ENCODE data around the gene MYO18A.
"Not testable (repeated sequence)": the region's sequence is repeated elsewhere in the genome, so short reads cannot be mapped to it uniquely, and the experiment has no call there.

Gene MYO18A

DNA sequence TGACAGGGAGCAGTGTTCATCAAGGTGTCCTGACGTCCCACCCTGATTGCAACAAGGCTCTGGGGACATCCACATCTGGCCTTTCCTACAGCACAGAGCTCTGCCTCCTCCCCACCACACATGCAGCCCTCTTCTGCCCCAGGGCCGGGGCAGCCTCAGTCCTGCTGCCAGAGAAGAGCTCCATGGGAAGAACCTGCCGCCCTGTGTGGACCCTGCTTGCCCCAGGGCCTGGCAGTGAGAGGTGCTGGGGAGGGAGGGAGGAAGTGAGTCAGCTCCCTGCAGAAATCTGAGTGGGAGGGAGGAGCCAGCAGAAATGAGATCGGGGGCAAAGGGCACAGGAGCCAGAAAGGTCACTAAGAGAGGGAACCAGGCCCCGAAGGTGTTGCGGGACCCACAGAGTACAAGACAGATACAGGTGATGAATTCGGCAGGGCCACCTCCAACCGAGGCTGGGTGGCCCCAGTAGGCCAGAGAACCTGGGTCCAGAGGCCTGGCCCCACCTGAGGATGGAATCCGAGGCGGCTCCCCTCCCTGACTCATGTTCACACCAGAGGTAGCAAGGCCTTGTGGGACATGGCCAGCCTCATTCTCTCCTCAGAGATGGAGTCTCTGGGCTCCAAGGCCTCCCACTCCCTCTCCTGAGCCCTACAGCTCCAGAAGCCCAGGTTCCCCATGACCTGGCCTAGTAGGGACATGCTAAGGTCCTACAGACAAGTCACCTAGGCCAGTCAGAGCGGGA lies 24.8 kb downstream of the MYO18A start:
- H3K36me3 Mint-ChIP-seq (ENCODE audit: low read depth) = no peaks in the 10 kb centered on the region
- no peaks in the 10 kb centered on the region for H3K27me3 Mint-ChIP-seq (ENCODE audit: low read depth)
- peak; percentile 76 for DNase-seq (ENCODE audit: low spot score)
- H3K4me1 Mint-ChIP-seq (ENCODE audit: low read depth) = peaks cover 27% of the 10 kb centered on the region
- H3K27ac Mint-ChIP-seq = peak overlapping the region; percentile 89
- H3K9me3 Mint-ChIP-seq = no peaks in the 10 kb centered on the region
- H3K4me3 Mint-ChIP-seq = peak overlapping the region; percentile 61

DNA sequence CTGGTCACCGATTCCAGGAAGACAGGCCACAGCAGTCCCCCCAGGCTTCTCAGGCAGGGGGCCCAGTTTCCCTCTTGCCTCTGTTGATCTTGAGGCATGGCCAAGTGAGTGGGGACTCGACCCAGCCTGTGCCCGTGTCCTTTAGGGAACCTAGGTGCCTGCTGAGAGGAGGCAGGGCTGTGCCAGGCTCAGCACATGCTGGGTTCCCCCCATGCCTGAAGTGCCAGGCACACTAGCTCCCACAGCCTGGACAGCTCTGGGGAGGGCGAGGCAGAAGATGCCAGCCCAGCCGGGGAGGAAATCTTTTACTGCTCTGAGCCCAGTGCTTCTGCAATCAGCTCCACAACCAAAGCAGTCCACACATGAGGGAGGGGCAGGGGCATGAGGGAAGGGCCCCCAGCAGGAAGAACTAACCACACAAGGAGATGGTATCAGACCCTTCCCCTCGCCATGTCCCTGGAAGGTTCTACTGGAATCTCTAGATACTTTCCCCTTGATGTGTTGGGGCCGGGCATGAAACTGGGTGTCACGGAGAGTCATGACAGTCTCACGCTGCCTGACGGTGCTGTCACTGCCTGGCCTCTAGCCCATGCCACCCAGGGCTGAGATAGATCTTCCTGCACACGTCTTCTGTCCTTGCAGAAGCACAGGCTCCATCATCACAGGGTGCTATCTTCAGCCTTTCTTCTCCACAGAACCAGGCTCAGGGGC lies 25.5 kb downstream of the MYO18A start:
- no peak for DNase-seq (ENCODE audit: low spot score)
- H3K4me3 Mint-ChIP-seq = peak overlapping the region; percentile 61

DNA sequence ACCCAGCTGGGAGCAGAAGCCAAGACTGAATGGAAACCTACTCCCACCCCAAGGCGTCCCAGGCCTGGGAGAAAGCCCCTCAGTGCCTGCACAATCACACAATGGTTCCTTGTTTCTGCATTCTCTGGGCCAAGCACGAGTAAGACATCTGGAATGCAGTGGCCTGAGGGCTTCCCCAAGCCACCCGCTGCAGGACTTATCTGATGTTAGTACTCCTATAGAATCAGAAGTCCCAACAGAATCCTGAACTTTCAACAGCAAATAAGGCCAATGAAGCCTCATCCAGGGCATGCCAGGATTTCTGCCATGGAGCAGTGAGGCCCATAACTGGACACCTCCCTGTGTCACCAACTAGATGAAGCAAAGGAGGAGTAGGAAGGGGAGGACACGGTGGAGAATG lies 28.6 kb downstream of the MYO18A start:
- no peak overlapping the region for H3K4me3 Mint-ChIP-seq
- H3K9me3 Mint-ChIP-seq = no peaks in the 10 kb centered on the region
- no peak overlapping the region for H3K27ac Mint-ChIP-seq
- H3K36me3 Mint-ChIP-seq (ENCODE audit: low read depth) = no peaks in the 10 kb centered on the region
- peaks cover 34% of the 10 kb centered on the region for H3K4me1 Mint-ChIP-seq (ENCODE audit: low read depth)
- H3K27me3 Mint-ChIP-seq (ENCODE audit: low read depth) = no peaks in the 10 kb centered on the region
- no peak for DNase-seq (ENCODE audit: low spot score)

More for the DNA sequence above, 25.5 kb downstream of the MYO18A start:
- Mint-ChIP-seq H3K4me1 (ENCODE audit: low read depth) (peaks cover 28% of the 10 kb centered on the region), H3K36me3 (ENCODE audit: low read depth) (no peaks in the 10 kb centered on the region), H3K9me3 (no peaks in the 10 kb centered on the region), H3K27me3 (ENCODE audit: low read depth) (no peaks in the 10 kb centered on the region), H3K27ac (peak overlapping the region; percentile 89)

DNA sequence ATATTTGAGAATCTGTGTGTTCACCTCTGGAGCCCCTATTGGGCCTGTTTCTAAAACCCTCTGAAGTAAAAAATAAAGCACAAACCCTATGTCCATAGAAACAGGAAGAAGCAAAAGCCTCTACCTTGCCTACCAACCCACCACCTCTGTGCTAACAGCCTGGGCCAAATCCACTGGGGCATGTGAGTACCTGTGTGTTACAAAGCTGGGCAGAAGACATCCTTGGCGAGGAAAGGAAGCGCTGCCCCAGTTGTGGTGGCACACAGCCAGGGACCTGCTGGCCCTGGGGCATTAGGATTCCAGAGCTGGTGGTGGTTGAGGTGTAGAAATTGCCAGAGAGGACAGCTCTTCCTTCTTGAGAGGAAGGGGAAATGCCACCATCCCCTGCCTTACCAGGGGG lies 30.0 kb downstream of the MYO18A start:
- Mint-ChIP-seq H3K27ac (no peak overlapping the region), H3K4me3 (peak overlapping the region; percentile 51), H3K27me3 (ENCODE audit: low read depth) (no peaks in the 10 kb centered on the region), H3K36me3 (ENCODE audit: low read depth) (no peaks in the 10 kb centered on the region), H3K9me3 (no peaks in the 10 kb centered on the region), H3K4me1 (ENCODE audit: low read depth) (peaks cover 39% of the 10 kb centered on the region)
- no peak for DNase-seq (ENCODE audit: low spot score)

DNA sequence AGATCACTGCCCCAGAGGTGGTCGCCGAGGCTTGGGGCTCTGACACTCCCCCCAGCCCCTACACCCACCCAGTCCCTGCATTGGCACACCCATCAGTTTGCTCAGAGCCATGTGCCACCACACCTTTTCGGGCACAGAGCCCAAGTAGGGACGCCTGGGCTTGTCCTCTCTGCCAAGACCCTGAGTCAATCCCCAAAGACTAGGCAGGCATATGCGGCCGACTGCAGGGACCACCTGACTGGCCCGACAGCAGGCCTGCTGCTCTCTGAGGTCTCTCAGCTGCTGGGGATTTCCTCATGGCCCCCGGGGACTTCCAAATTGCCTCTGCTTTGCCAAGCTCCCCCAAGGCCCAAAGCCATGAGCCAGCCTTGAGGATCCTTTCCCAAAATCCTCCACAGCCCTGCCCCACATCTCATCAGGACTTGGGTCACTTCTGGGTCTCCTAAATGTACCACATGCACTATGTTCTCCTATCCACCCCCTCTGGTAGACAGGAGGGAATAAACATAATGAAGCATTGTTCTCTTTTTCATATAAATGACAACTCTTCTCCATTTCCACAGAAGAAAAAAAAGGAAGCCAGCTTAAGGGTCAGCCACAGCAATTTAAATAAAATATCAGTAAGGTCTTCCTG lies 30.6 kb downstream of the MYO18A start:
- DNase-seq (ENCODE audit: low spot score) = no peak
- Mint-ChIP-seq H3K27me3 (ENCODE audit: low read depth) (no peaks in the 10 kb centered on the region), H3K36me3 (ENCODE audit: low read depth) (no peaks in the 10 kb centered on the region), H3K9me3 (no peaks in the 10 kb centered on the region), H3K4me3 (peak overlapping the region; percentile 77), H3K4me1 (ENCODE audit: low read depth) (peaks cover 36% of the 10 kb centered on the region), H3K27ac (peak overlapping the region; percentile 7)

DNA sequence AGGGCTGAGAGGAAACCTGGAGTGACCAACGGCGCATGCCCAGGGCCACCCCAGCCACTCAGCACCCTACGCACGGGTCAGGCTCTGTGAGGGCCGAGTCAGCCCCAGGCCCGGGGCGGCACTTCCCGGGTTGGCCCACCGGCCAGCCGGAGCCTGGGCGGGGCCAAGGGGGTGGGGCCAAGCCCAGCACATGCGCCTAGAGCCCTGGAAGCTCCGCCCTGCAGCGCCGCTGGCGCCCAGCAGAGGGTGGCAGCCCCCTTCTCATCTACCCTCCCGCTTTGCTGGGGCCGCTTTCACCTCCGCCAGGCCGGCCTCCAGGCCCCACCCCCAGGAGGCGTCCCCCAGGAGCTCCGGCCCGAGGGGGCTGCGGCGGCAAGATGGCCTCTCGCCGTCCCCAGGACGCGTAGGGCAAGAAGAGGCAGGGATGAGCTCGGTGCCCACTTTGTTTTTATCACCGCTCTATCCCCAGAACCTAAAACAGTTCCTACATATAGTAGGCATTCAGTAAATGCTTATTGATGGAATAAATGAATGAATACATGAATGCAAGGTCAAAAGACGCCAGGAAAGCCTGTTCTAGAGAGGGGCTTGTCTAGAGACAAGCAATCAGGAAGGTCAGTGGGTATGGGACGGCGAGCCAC lies 31.3 kb downstream of the MYO18A start:
- DNase-seq (ENCODE audit: low spot score) = peak; percentile 93
- Mint-ChIP-seq H3K27me3 (ENCODE audit: low read depth) (no peaks in the 10 kb centered on the region), H3K9me3 (no peaks in the 10 kb centered on the region), H3K4me3 (peak overlapping the region; percentile 77), H3K4me1 (ENCODE audit: low read depth) (peaks cover 35% of the 10 kb centered on the region), H3K36me3 (ENCODE audit: low read depth) (peaks cover under 1% of the 10 kb centered on the region), H3K27ac (peak overlapping the region; percentile 76)

DNA sequence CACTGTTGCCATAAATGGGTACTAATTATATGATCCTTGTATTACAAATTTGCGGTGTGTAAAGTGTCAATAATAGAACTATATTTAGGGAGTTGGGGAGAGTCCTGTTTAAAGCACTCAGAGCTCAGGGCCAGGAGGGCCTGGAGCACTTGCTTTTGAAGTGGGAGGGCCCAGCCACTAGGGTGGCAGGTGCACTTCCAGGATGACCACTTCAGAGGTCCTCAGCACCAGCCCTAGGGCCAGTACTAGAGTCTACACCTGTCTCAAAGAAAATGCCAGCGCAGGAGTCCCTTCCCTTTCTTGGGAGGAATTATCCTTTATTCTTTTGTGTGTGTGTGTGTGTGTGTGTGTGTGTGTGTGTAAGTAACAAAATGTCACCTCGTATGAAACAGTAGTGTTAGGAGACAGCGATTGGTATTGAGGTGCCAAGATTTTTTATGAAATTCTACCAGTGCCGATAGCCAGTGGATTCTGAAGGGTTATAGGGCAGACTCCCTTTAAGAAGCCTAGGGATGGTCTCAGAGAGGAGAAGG lies 31.9 kb downstream of the MYO18A start:
- no peaks in the 10 kb centered on the region for H3K27me3 Mint-ChIP-seq (ENCODE audit: low read depth)
- peaks cover 4% of the 10 kb centered on the region for H3K36me3 Mint-ChIP-seq (ENCODE audit: low read depth)
- H3K4me3 Mint-ChIP-seq = peak overlapping the region; percentile 72
- H3K27ac Mint-ChIP-seq = peak overlapping the region; percentile 76
- no peaks in the 10 kb centered on the region for H3K9me3 Mint-ChIP-seq
- no peak for DNase-seq (ENCODE audit: low spot score)
- peaks cover 38% of the 10 kb centered on the region for H3K4me1 Mint-ChIP-seq (ENCODE audit: low read depth)

DNA sequence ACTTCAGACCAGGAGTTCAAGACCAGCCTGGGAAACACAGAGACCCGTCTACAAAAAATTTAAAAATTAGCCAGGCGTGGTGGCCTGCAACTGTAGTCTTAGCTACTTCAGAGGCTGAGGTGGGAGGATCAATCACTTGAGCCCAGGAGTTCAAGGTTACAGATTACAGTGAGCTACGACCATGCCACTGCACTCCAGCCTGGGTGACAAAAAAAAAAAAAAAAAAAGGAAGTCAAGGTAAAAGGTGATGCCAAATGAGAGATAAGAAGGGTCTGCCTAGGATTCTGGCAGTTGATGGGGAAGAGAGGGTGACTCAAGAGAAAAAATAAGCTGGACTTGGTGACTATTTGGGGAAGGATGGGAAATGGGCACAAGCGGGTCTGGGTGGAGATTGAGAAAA lies 32.5 kb downstream of the MYO18A start:
- Mint-ChIP-seq H3K4me1 (ENCODE audit: low read depth) (peaks cover 38% of the 10 kb centered on the region), H3K4me3 (peak overlapping the region; percentile 53), H3K27ac (peak overlapping the region; percentile 52), H3K9me3 (no peaks in the 10 kb centered on the region), H3K36me3 (ENCODE audit: low read depth) (peaks cover 4% of the 10 kb centered on the region), H3K27me3 (ENCODE audit: low read depth) (no peaks in the 10 kb centered on the region)
- DNase-seq (ENCODE audit: low spot score) = no peak

DNA sequence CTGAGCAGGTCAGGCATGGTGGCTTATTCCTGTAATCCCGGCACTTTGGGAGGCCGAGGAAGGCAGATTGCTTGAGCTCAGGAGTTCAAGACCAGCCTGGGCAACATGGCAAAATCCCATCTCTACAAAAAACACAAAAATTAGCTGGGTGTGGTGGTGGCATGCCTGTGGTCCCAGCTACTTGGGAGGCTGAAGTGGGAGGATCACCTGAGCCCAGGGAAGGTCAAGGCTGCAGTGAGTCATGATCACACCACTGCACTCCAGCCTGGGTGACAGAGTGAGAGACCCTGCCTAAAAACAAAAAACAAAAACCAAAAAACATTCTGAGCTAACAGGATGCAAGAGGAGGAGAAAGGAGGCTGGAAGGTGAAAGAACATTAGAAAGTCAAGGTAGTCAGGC lies 33.0 kb downstream of the MYO18A start:
- Mint-ChIP-seq H3K27ac (peak overlapping the region; percentile 67), H3K4me3 (peak overlapping the region; percentile 36), H3K4me1 (ENCODE audit: low read depth) (peaks cover 39% of the 10 kb centered on the region)
- not testable (repeated sequence) for DNase-seq (ENCODE audit: low spot score); H3K27me3 Mint-ChIP-seq (ENCODE audit: low read depth); H3K36me3 Mint-ChIP-seq (ENCODE audit: low read depth); H3K9me3 Mint-ChIP-seq

DNA sequence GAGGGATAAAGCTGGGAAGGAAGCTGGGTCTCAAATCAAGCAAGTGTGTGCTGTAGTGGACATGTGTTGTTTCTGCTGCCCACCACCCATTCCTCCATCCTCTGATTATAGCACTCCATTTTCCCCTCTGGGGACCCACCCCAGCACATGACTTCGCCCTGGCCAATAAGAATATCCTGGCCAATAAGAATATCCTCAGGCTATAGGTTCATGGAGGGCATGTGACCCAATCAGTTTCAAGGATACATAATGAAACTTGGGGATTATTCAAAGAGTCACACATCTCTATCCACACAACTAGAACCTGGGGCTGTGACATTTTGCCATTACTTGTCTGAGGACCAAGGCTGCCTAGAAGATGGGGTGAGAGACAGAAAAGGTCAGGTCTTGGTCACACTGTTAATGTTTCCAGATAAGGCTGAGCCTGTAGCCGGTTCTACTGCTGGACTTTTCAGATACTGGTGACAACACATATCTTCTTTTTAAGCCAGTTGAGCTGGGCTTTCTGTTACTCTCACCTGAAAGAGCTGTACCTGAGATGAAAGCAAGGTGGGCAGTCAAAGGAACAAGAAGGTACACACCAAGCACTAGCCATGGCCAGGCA lies 33.7 kb downstream of the MYO18A start:
- no peak for DNase-seq (ENCODE audit: low spot score)
- no peaks in the 10 kb centered on the region for H3K9me3 Mint-ChIP-seq
- H3K4me1 Mint-ChIP-seq (ENCODE audit: low read depth) = peaks cover 43% of the 10 kb centered on the region
- peaks cover 4% of the 10 kb centered on the region for H3K36me3 Mint-ChIP-seq (ENCODE audit: low read depth)
- peak overlapping the region; percentile 37 for H3K27ac Mint-ChIP-seq
- no peaks in the 10 kb centered on the region for H3K27me3 Mint-ChIP-seq (ENCODE audit: low read depth)
- no peak overlapping the region for H3K4me3 Mint-ChIP-seq

DNA sequence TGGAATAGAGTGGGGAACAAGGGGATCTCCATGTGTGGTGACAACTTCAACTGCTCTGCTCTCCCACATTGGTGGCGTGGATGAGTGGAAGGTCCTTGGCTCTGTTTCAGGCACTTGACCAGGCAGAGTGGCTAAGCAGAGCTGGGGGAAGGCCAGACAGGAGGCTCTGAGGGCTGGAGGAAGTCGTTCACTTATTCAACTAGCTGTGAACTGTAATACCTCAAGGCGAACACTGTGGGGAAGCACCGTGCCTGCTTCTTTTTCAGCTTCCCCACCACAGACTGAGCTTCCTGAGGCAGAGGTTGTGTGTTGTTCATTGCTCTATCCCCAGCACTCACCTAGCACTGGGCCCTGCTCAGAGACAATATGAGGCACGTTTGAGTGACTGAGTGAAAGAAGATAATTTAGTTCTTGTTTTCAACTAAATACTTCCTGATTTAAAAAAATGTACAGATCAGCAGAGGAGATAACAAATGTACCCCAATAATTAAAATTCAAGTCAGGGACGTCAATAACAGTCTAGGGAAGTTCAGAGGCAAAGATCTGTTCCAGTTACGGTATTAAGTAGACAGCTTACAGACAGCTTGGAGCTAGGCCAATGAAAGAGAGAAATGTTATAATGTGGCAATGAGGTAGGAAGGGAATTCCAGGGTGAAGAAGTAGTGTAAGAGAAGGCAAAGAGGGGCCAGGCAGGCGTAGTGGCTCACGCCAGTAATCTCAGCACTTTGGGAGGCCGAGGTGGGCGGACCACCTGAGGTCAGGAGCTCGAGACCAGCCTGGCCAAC lies 34.7 kb downstream of the MYO18A start:
- H3K9me3 Mint-ChIP-seq = no peaks in the 10 kb centered on the region
- peaks cover 4% of the 10 kb centered on the region for H3K36me3 Mint-ChIP-seq (ENCODE audit: low read depth)
- H3K4me3 Mint-ChIP-seq = peak overlapping the region; percentile 9
- DNase-seq (ENCODE audit: low spot score) = peak; percentile 68
- no peaks in the 10 kb centered on the region for H3K27me3 Mint-ChIP-seq (ENCODE audit: low read depth)
- H3K27ac Mint-ChIP-seq = peak overlapping the region; percentile 78
- H3K4me1 Mint-ChIP-seq (ENCODE audit: low read depth) = peaks cover 47% of the 10 kb centered on the region

DNA sequence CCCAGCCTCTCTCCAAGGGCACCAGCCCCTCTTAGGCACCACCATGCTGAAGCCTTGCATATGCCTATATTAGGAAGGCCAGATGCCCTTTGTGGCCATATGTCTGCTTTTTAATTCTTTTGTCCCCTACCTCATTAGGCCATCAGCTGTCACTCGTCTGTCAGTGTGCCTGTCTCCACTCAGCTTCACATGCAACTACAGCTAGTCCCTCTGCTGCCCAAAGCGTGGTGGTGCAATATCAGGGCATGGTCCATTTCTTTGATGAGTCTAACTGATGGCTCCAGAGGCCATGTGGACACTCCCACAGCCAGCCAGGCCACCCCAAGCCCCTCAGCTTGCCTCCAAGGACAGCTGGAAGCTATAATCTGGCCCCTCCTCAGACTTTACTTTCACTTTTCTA lies 36.3 kb downstream of the MYO18A start:
- peak overlapping the region; percentile 81 for H3K27ac Mint-ChIP-seq

DNA sequence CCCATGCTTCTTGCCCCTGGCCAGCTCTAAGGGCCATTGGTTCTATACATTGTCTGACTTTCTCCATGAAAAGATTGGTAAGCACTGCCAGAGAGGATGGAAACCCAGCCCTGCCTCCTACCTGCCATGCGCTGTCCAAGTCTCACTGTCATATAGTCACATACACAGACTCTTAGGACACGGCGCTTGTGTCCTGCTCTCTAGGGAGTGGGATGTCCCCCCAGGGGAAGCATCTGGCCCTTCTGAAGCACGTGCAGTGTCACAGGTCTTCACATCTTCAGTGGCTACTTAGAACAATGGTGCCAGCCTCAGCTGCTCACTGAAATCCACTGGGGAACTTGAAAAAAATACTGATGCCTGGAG lies 38.7 kb downstream of the MYO18A start:
- Mint-ChIP-seq H3K9me3 (no peaks in the 10 kb centered on the region), H3K4me1 (ENCODE audit: low read depth) (peaks cover 60% of the 10 kb centered on the region), H3K36me3 (ENCODE audit: low read depth) (peaks cover 15% of the 10 kb centered on the region), H3K4me3 (peak overlapping the region; percentile 94), H3K27ac (peak overlapping the region; percentile 99), H3K27me3 (ENCODE audit: low read depth) (no peaks in the 10 kb centered on the region)
- DNase-seq (ENCODE audit: low spot score) = no peak

More for the DNA sequence above, 36.3 kb downstream of the MYO18A start:
- no peaks in the 10 kb centered on the region for H3K27me3 Mint-ChIP-seq (ENCODE audit: low read depth)
- H3K4me1 Mint-ChIP-seq (ENCODE audit: low read depth) = peaks cover 52% of the 10 kb centered on the region
- peaks cover 4% of the 10 kb centered on the region for H3K36me3 Mint-ChIP-seq (ENCODE audit: low read depth)
- DNase-seq (ENCODE audit: low spot score) = no peak
- H3K9me3 Mint-ChIP-seq = no peaks in the 10 kb centered on the region
- H3K4me3 Mint-ChIP-seq = peak overlapping the region; percentile 14
